Gastrocnemius medialis (tissue), 4 donors: Measurements from ENCODE around the gene STAM2.

Source experiments
- CTCF ChIP-seq, 5 experiments: fragments of 450-650 bp in 3 of 5; fragments of 200-600 bp in 2 of 5; sonication (generic) in 2 of 5; IDR thresholded peaks in 4 of 5; conservative IDR thresholded peaks in 1 of 5; 1 replicate in 4 of 5; 2 replicates in 1 of 5; pipeline ENCODE4 v1.5.1; 2016 to 2019; ENCODE audit warnings: antibody characterized with exemption in 5 of 5, mild to moderate bottlenecking in 3 of 5, moderate library complexity in 3 of 5
- POLR2A ChIP-seq, 2 donors: fragments of 450-650 bp; IDR thresholded peaks; one replicate each; pipeline ENCODE4 v1.6.1; 2017; ENCODE audit warnings: antibody characterized with exemption in 2 of 2, mild to moderate bottlenecking in 2 of 2, moderate library complexity in 2 of 2

GRCh38 chr2:152219077-152219828 lies 43.7 kb upstream of the STAM2 start:
- TF ChIP-seq CTCF (IDR thresholded peaks at IDR 0.05 in 4 of 5, conservative IDR thresholded peaks at IDR 0.05 in 1 of 5): no peak
- no peak for TF ChIP-seq POLR2A (IDR thresholded peaks at IDR 0.05)
